Endothelial cell (in vitro differentiated cells): ENCODE measurements around the gene HNRNPUL1. TPM values are rescaled to one million over a fixed set of nuclear protein-coding genes. Genes with fewer than 3 reads are reported as not detected.

Experiments used
- DNase-seq: peaks from one replicate; pipeline ENCODE4 v3.0.0; 2021; ENCODE audit warnings: low spot score
- H3K27ac Mint-ChIP-seq: one replicate; pipeline ENCODE4 v1.8.0; 2021; ENCODE audit warnings: mixed read lengths, inconsistent platforms; ENCODE audit not compliant: unreplicated experiment
- H3K27me3 Mint-ChIP-seq: one replicate; pipeline ENCODE4 v1.8.0; 2021; ENCODE audit warnings: mild to moderate bottlenecking, moderate library complexity, mixed read lengths, inconsistent platforms; ENCODE audit not compliant: unreplicated experiment
- H3K36me3 Mint-ChIP-seq: one replicate; pipeline ENCODE4 v1.8.0; 2021; ENCODE audit warnings: mild to moderate bottlenecking, low read depth, mixed read lengths, inconsistent platforms; ENCODE audit not compliant: unreplicated experiment
- H3K4me1 Mint-ChIP-seq: one replicate; pipeline ENCODE4 v1.8.0; 2021; ENCODE audit warnings: mild to moderate bottlenecking, mixed read lengths, inconsistent platforms; ENCODE audit not compliant: unreplicated experiment
- H3K4me3 Mint-ChIP-seq: one replicate; pipeline ENCODE4 v1.8.0; 2021; ENCODE audit warnings: mild to moderate bottlenecking, mixed read lengths, inconsistent platforms; ENCODE audit not compliant: unreplicated experiment
- H3K9me3 Mint-ChIP-seq: one replicate; pipeline ENCODE4 v1.8.0; 2021; ENCODE audit warnings: mixed read lengths, inconsistent platforms; ENCODE audit not compliant: unreplicated experiment
- CTCF ChIP-seq: fragments of 200-600 bp; sonication (generic); IDR thresholded peaks from one replicate; pipeline ENCODE4 v1.5.0; 2021; ENCODE audit warnings: antibody characterized with exemption; ENCODE audit not compliant: unreplicated experiment
- total RNA-seq: library from RNA; stranded (reverse); fragmentation: NEBNext Ultra II Directional; extraction: Animal tissue kit (Norgen Biotek cat#: 25700); gene quantifications from one replicate; pipeline ENCODE4 v1.2.1, GENCODE V29; 2021; ENCODE audit not compliant: unreplicated experiment

HNRNPUL1 gene
- total RNA-seq, 1 donor from 2014 or later: 259 TPM

- H3K36me3 Mint-ChIP-seq: peaks cover 32% of the 10 kb centered on the region
- H3K4me3 Mint-ChIP-seq: peak within 1 kb of the TSS; percentile 98
- peak within 1 kb of the TSS; percentile 85 for H3K27ac Mint-ChIP-seq
- peaks cover 49% of the 10 kb centered on the region for H3K4me1 Mint-ChIP-seq
- peaks cover 21% of the 10 kb centered on the region for H3K27me3 Mint-ChIP-seq
- H3K9me3 Mint-ChIP-seq: no peaks in the 10 kb centered on the region
- no peak for TF ChIP-seq CTCF
- DNase-seq: peak; percentile 85
These were observed 46.1 kb downstream of the HNRNPUL1 start, which contains the start of gene CCDC97 for GRCh38 chr19:41310033-41310831. Gene CCDC97, plus strand, starts transcription at chr19:41310172. Its CDS starts 139 bp downstream, at chr19:41310311.

GRCh38 chr19:41311072-41311471 is 46.9 kb downstream of the HNRNPUL1 start:
- DNase-seq: no peak
- peaks cover 21% of the 10 kb centered on the region for H3K27me3 Mint-ChIP-seq
- no peak overlapping the region for H3K4me3 Mint-ChIP-seq
- H3K9me3 Mint-ChIP-seq: no peaks in the 10 kb centered on the region
- peaks cover 31% of the 10 kb centered on the region for H3K36me3 Mint-ChIP-seq
- H3K4me1 Mint-ChIP-seq: peaks cover 49% of the 10 kb centered on the region
- H3K27ac Mint-ChIP-seq: no peak overlapping the region
- no peak for TF ChIP-seq CTCF

GRCh38 chr19:41311613-41312012 is 47.4 kb downstream of the HNRNPUL1 start:
- H3K27ac Mint-ChIP-seq: peak overlapping the region; percentile 41
- peaks cover 34% of the 10 kb centered on the region for H3K36me3 Mint-ChIP-seq
- TF ChIP-seq CTCF: no peak
- peak overlapping the region; percentile 86 for H3K4me3 Mint-ChIP-seq
- peaks cover 49% of the 10 kb centered on the region for H3K4me1 Mint-ChIP-seq
- no peak for DNase-seq
- H3K9me3 Mint-ChIP-seq: no peaks in the 10 kb centered on the region
- peaks cover 21% of the 10 kb centered on the region for H3K27me3 Mint-ChIP-seq

- H3K9me3 Mint-ChIP-seq: no peaks in the 10 kb centered on the region
- TF ChIP-seq CTCF: no peak
- H3K27ac Mint-ChIP-seq: peak overlapping the region; percentile 54
- DNase-seq: no peak
- H3K27me3 Mint-ChIP-seq: peaks cover 9% of the 10 kb centered on the region
- H3K4me3 Mint-ChIP-seq: peak overlapping the region; percentile 49
- peaks cover 38% of the 10 kb centered on the region for H3K36me3 Mint-ChIP-seq
- peaks cover 16% of the 10 kb centered on the region for H3K4me1 Mint-ChIP-seq
These were observed 52.2 kb downstream of the HNRNPUL1 start for GRCh38 chr19:41316306-41316920.
